A673 (cell line): ENCODE results near the gene TBKBP1.

ENCODE experiments used
- EZH2 ChIP-seq: fragments of 200-600 bp; sonication (generic); IDR thresholded peaks from 2 replicates; pipeline ENCODE4 v1.6.1; 2017; ENCODE audit warnings: borderline replicate concordance, low read depth, mild to moderate bottlenecking, mixed read lengths, antibody characterized with exemption, low read length; ENCODE audit not compliant: poor library complexity, severe bottlenecking
- TF ChIP-seq, protein P1 (sequence below): fragments of 300-800, 200-600 bp; sonication (generic); conservative IDR thresholded peaks from 2 replicates; pipeline ENCODE4 v1.5.1; 2017; ENCODE audit warnings: low read depth, mild to moderate bottlenecking, antibody characterized with exemption, low read length, moderate library complexity, mixed read lengths

DNA sequence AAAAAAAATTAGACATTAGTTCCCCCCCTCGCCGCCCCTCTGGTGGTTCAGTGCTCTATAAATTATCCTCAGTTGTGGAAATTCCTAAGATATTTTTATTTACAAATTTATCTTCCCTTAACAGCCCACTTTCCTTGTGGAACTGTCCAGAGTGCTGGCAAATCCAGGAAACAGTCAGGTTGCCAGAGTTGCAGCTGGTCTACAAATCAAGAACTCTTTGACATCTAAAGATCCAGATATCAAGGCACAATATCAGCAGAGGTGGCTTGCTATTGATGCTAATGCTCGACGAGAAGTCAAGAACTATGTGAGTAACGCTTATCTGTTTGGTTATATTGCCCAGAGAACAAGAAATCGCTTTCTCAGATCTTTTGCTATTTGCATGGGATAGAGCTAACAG, 41.4 kb upstream of the TBKBP1 start:
- TF ChIP-seq, protein P1, sequence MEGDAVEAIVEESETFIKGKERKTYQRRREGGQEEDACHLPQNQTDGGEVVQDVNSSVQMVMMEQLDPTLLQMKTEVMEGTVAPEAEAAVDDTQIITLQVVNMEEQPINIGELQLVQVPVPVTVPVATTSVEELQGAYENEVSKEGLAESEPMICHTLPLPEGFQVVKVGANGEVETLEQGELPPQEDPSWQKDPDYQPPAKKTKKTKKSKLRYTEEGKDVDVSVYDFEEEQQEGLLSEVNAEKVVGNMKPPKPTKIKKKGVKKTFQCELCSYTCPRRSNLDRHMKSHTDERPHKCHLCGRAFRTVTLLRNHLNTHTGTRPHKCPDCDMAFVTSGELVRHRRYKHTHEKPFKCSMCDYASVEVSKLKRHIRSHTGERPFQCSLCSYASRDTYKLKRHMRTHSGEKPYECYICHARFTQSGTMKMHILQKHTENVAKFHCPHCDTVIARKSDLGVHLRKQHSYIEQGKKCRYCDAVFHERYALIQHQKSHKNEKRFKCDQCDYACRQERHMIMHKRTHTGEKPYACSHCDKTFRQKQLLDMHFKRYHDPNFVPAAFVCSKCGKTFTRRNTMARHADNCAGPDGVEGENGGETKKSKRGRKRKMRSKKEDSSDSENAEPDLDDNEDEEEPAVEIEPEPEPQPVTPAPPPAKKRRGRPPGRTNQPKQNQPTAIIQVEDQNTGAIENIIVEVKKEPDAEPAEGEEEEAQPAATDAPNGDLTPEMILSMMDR = no peak
- TF ChIP-seq EZH2 = no peak
